IPS-NIHi11 (cell line): ENCODE data around the gene MGST3.
"Not testable (repeated sequence)": the region's sequence is repeated elsewhere in the genome, so short reads cannot be mapped to it uniquely, and the experiment has no call there.

Experiments used
- DNase-seq: peaks from one replicate; pipeline ENCODE4 v3.0.0; 2012; ENCODE audit warnings: mixed read lengths, low spot score

Gene MGST3

GRCh38 chr1:165629151-165629550 is 1.9 kb upstream of the MGST3 start:
- DNase-seq, result no peak

DNA sequence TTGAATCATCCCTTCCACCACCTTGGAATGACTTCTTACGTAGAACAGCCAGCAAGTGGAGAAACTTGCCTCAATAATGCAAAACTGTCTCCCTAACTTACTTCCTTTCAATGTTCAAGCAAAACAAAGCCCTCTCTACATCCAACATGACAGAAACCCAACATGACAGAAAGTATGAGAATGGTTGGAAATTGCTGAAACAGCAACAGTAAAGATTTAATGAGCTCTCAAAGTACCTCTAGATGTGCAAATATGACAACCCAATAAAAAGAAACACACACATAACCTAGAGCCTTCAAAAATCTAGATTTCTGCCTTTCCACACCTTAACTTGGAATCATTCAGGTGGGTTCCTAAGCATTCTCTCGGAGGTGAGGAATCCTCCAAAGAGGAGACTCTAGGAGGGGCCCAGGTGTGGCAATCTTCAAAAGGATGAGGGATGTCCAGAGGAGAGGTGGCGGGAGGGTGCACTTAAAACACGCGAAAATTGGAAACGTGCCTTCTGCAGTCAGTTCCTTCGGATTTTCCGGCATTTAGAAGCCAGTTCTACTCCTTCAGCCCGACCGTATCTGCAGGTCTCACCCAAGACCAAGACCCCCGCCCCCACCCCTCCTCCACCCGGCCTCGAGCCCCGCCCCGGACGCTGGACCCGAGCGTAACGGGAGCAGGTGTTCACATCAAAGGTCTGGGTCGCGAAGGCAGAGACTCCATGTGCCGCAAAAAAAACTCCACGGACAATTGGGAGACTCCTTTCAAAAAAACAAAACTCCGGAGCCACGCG is 996 bp upstream of the MGST3 start:
- DNase-seq, result peak; percentile 75

DNA sequence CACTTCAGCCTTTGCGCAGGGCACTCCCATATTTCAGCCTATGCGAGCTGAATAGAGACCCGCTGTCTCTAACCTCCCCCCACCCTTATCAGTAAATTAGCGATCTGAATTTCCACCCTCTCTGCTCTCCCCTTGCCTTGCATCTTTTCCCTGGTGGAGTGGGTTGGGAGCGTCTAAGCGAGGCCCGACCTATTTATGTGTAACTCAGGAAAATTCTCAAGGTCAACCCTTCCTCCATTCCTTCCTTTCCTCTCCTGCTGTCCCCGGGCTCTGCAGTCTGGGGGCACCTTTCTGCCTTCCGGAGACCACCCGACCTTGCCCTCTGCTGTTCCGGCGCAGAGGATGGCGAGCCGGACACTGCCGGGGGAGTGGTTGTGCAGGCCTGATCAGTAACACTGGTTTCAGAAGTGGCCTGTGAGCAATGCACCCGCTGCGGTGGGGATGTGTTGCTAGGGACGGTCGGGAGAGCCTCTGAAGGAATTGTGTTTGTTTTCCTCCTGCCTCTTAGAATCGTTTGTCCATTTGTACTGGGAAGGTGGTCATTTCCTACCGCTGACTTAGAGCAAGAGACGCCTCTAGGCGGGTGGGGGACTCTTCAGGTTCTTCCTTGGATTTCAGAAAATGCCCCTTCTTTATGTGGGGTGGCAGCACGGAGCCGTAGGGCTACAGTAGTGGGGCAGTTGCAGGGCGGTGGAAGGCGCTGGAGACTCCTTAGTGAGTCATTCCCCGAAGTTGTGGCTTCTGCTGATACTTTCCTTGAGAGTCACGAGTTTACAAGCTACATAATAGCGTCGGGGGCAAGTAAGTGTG is 513 bp downstream of the MGST3 start:
- peak; percentile 19 for DNase-seq

DNA sequence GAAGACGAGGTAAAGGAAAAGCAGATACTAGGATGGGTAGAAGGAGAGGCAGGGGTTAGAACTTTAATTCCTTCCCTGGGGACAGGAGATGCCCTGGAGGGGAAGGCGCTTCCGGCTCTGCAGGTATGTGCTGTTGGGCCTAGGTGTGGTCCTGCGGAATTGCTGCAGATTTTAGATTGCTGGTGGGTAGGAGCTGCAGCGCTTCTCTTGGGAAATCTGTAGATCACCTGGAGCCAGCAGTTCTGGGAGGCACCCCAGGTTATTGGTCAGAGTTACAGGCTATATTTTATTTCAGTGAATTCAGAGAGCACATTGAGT is 1.1 kb downstream of the MGST3 start:
- no peak for DNase-seq

DNA sequence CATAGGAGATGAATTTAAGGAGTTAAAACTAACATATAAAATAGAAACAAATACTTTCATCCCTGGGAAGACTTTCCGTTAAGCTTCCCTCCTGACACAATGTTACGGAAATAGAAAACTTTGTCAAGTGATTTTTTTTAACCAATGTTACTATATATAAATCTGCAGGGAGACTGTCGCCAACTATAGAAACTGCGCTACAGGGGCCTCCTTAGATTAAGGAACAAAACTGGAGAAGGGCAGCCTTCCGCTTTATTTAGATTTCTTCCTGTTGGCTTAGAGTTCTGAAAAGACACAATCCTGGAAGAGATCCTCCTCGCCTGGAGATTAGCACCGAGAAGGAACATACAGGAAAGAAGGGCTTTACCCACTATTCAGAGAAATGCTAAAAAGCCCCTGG is 1.5 kb downstream of the MGST3 start:
- DNase-seq, result no peak

- DNase-seq, result no peak
Measured at GRCh38 chr1:165633614-165634013, 2.6 kb downstream of the MGST3 start.

GRCh38 chr1:165634154-165634921 is 3.3 kb downstream of the MGST3 start:
- DNase-seq, result no peak

- DNase-seq, result no peak
Measured at GRCh38 chr1:165635329-165635728, 4.3 kb downstream of the MGST3 start.

GRCh38 chr1:165635823-165636222 is 4.8 kb downstream of the MGST3 start:
- no peak for DNase-seq

DNA sequence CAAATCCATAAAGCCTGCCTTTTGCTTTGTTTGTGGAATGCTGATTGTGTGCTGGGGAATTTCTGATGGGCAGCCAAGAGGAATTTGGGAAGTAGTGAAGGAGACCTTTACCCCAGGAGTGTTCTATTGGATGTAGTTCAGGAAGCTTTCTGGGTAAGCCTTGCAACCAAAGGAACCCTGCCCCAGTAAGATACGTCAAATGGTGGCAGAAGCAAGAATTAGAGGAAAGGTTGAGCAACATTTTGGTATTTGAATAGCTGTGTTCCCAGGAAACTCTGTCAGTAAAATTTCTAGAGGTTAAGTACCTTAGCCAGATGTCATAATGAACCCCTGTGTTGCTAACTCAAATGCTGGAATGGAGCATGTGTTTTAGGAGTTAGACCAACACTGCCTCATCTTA is 6.4 kb downstream of the MGST3 start:
- DNase-seq, result no peak

DNA sequence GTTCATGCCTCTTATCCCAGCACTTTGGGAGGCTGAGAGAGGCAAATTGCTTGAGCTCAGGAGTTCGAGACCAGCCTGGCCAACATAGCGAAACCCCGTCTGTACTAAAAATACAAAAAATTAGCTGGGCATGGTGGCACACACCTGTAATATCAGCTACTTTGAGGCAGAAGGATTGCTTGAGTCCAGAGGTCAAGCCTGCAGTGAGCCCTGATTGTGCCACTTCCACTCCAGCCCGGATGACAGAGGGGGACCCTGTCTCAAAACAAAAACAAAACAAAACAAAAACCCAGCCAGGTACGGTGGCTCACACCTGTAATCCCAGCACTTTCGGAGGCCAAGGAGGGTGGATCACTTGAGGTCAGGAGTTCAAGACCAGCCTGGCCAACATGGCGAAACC is 7.2 kb downstream of the MGST3 start:
- DNase-seq, result not testable (repeated sequence)

GRCh38 chr1:165639821-165640623 is 9.0 kb downstream of the MGST3 start:
- no peak for DNase-seq

DNA sequence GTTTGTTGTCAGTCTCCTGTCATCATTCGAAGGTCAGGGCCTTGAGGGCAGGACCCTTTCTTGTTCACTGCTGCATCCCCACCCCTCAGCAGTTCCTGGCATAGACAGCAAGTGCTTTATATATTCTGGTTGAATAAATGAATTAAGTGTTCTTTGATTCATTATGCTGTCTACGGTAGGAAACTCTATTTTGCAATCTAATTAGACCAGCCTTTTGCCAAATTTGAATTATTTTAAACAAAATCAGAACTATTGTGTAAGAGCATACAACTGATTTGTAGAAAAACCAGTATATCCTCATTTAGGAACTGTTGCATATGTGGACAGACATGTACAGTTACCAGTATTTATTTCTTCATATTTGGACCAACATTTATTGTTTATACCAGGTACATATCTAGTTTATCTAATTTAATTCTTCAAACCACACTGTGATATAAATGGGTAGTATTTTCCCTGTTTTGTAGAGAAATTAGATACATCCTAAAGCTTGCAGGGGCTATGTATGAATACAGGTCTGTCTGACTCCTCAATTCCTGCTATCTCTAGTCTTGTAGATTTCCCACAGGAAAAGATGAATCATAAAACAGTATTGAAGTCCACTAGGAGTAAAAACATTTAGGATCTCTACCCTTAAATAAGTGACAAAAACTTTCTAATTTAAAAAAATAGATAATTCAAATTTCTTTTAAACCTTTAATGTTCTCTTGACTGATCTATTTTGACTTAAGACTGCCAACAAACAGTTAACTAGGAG is 10.4 kb downstream of the MGST3 start:
- no peak for DNase-seq

- DNase-seq, result no peak
Measured at GRCh38 chr1:165644064-165644735, 13.2 kb downstream of the MGST3 start.

DNA sequence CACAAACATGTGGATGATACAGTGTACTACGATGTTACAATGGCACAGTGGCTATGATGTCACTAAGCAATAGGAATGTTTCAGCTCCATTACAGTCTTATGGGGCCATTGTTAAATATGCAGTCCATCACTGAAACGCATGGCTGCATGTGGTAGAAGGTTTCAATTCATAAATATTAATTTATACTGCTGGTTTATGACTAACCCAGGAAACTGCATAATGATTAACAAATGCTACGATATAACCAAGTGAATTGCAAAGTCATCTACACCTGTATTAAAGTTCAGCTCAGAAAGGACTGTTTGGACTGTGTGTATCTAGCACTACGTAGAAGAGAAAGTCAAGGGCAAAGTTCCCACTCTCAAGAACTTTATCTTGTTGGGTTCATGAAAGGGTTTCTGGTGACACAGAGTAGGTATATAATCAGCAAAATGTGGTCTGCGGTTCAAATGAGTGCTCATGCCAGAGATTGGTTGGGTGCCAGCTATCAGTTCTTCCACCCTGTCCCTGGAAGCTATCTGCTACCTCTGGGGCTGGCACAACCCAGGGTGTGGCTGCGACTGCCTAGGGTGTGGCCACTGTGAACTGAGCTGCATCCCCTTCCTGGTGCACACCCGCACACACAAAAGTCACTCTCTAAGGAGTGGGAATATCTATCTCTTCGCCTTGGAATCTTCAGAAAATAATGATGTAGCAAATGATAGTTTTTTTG is 14.8 kb downstream of the MGST3 start:
- DNase-seq, result no peak

DNA sequence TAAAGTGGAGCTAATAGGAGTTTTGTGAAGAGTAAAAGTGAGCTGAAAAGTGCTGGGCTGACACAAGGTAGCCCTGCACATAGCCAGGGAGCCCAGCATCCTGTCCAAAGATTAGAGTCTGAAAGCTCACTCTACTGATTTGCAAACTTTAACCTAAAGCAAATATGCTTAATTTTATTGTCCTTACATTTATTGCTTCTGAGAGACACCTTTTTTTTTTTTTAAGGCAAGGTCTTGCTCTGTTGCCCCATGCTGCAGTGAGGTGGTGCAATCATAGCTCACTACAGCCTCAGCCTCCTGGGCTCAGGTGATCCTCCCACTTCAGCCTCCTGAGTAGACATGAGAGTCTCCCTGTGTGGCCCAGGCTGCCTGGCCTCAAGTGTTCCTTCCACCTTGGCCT is 16.5 kb downstream of the MGST3 start:
- DNase-seq, result no peak

GRCh38 chr1:165647970-165648369 is 16.9 kb downstream of the MGST3 start:
- DNase-seq, result no peak

DNA sequence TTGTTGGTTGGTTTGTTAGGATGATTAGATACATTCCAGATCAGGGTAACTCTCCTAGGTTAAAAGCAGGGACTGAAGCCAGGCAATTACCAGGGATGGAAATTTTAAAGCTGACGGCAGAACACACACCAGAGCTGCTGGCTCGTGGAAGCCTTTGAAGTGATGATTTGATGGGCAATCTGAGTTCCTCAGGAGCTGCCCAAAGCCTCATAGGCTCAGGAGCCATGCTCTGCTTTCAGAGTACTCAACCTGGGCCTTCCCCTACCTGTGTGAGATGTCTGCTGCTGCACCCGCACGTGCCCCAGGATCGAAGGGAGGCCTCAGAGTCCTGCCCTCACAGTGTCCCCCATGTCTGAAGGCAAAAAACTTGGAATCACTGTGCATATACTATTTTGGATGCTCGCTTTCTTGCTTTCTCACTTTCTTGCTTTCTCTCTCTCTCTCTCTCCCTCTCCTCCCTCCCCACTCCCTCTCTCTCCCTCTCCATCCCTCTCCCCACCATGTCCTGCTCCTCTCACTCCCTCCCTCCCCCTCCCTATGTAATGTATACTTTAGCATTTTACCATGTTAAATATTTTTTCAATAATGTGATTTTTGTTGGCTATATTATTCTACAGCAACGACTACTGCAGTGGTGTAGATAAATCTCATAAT is 18.0 kb downstream of the MGST3 start:
- DNase-seq, result no peak

GRCh38 chr1:165650981-165651625 is 20.1 kb downstream of the MGST3 start:
- no peak for DNase-seq
